ENCODE data around the gene RAET1G. TPM values are rescaled to one million over a fixed set of nuclear protein-coding genes. Genes with fewer than 3 reads are reported as not detected.

RAET1G gene
- total RNA-seq, 1 experiment from 2014 or later: 1.5 TPM

GRCh38 chr6:149918151-149918905 is 4.6 kb downstream of the RAET1G start:
- TF ChIP-seq EZH2 (IDR thresholded peaks at IDR 0.05; ENCODE audit: low read length, unreplicated experiment): no peak
- ATAC-seq (no peak), DNase-seq (no peak)
- no peaks in the 10 kb centered on the region for H3F3A ChIP-seq (ENCODE audit: low read length, unreplicated experiment)
- no peaks in the 10 kb centered on the region for H4K20me1 ChIP-seq (ENCODE audit: low read length)
- H3K27ac ChIP-seq (ENCODE audit: low read length): no peak overlapping the region
- peaks cover 2% of the 10 kb centered on the region; the same call in 1 of the 2 replicates for H3K4me1 ChIP-seq (ENCODE audit: insufficient read depth, low read length)
- no peaks in the 10 kb centered on the region for H3K36me3 ChIP-seq (ENCODE audit: low read depth, low read length)
- no peaks in the 10 kb centered on the region for H3K9me2 ChIP-seq (replicated peaks; ENCODE audit: low read length)
- H3K9ac ChIP-seq (ENCODE audit: low read length): no peak overlapping the region
- H3K4me2 ChIP-seq (ENCODE audit: low read length): no peak overlapping the region
- intact Hi-C loops (cut with micrococcal nuclease): no loop called here
- no TSS peak for BruUV-seq (replicated peaks)
- no peak overlapping the region for H3K4me3 ChIP-seq (ENCODE audit: low read length)
- ChIA-PET CTCF (no interaction called here), POLR2A (ENCODE audit: unreplicated experiment) (no interaction called here)
- no peaks in the 10 kb centered on the region for H3K79me2 ChIP-seq (ENCODE audit: low read length)
- H3K9me3 ChIP-seq (ENCODE audit: low read length): no peaks in the 10 kb centered on the region
- no peak overlapping the region for H2AFZ ChIP-seq (ENCODE audit: low read length)
- no peaks in the 10 kb centered on the region for H3K27me3 ChIP-seq (ENCODE audit: low read length)

- Histone ChIP-seq H4K20me1 (ENCODE audit: low read length) (no peaks in the 10 kb centered on the region), H3K36me3 (ENCODE audit: low read depth, low read length) (no peaks in the 10 kb centered on the region), H3K79me2 (ENCODE audit: low read length) (no peaks in the 10 kb centered on the region), H3K4me1 (ENCODE audit: insufficient read depth, low read length) (no peaks in the 10 kb centered on the region), H3K4me3 (ENCODE audit: low read length) (no peak overlapping the region), H3K9ac (ENCODE audit: low read length) (no peak overlapping the region), H3K9me3 (ENCODE audit: low read length) (no peaks in the 10 kb centered on the region), H3K4me2 (ENCODE audit: low read length) (no peak overlapping the region), H3K27me3 (ENCODE audit: low read length) (no peaks in the 10 kb centered on the region), H3K27ac (ENCODE audit: low read length) (no peak overlapping the region), H2AFZ (ENCODE audit: low read length) (no peak overlapping the region), H3K9me2 (replicated peaks; ENCODE audit: low read length) (no peaks in the 10 kb centered on the region), H3F3A (ENCODE audit: low read length, unreplicated experiment) (no peaks in the 10 kb centered on the region)
- ChIA-PET CTCF (no interaction called here), POLR2A (ENCODE audit: unreplicated experiment) (no interaction called here)
- TF ChIP-seq EZH2phosphoT487 (IDR thresholded peaks at IDR 0.05; ENCODE audit: borderline replicate concordance, low read length) (no peak), EZH2 (IDR thresholded peaks at IDR 0.05; ENCODE audit: low read length, unreplicated experiment) (no peak), CTCF (conservative IDR thresholded peaks at IDR 0.05; ENCODE audit: low read depth, low read length) (no peak)
- intact Hi-C loops (cut with micrococcal nuclease): no loop called here
- DNase-seq (no peak), ATAC-seq (no peak)
- no TSS peak for BruUV-seq (replicated peaks)
These were observed 5.2 kb downstream of the RAET1G start for GRCh38 chr6:149917679-149918078.

- CTCF ChIA-PET: no interaction called here
These were observed 6.7 kb downstream of the RAET1G start for GRCh38 chr6:149915970-149916865.

More at GRCh38 chr6:149915970-149916865, 6.7 kb downstream of the RAET1G start:
- ATAC-seq: no peak
- TF ChIP-seq CTCF (conservative IDR thresholded peaks at IDR 0.05; ENCODE audit: low read depth, low read length) (no peak), EZH2 (IDR thresholded peaks at IDR 0.05; ENCODE audit: low read length, unreplicated experiment) (no peak), EZH2phosphoT487 (IDR thresholded peaks at IDR 0.05; ENCODE audit: borderline replicate concordance, low read length) (no peak)
- no TSS peak for BruUV-seq (replicated peaks)
- no peaks in the 10 kb centered on the region for H3K27me3 ChIP-seq (ENCODE audit: low read length)
- H4K20me1 ChIP-seq (ENCODE audit: low read length): no peaks in the 10 kb centered on the region
- H3K36me3 ChIP-seq (ENCODE audit: low read depth, low read length): no peaks in the 10 kb centered on the region
- no peak overlapping the region for H3K9ac ChIP-seq (ENCODE audit: low read length)
- POLR2A ChIA-PET (ENCODE audit: unreplicated experiment): no interaction called here
- no peaks in the 10 kb centered on the region for H3K9me2 ChIP-seq (replicated peaks; ENCODE audit: low read length)
- H3K4me3 ChIP-seq (ENCODE audit: low read length): no peak overlapping the region
- H3K4me1 ChIP-seq (ENCODE audit: insufficient read depth, low read length): no peaks in the 10 kb centered on the region
- no peak overlapping the region for H3K4me2 ChIP-seq (ENCODE audit: low read length)
- H3K9me3 ChIP-seq (ENCODE audit: low read length): no peaks in the 10 kb centered on the region
- no peaks in the 10 kb centered on the region for H3K79me2 ChIP-seq (ENCODE audit: low read length)
- H2AFZ ChIP-seq (ENCODE audit: low read length): no peak overlapping the region
- no peak for DNase-seq
- no peak overlapping the region for H3K27ac ChIP-seq (ENCODE audit: low read length)
- intact Hi-C loops (cut with micrococcal nuclease): no loop called here
- H3F3A ChIP-seq (ENCODE audit: low read length, unreplicated experiment): no peaks in the 10 kb centered on the region

Data from PC-3 (cell line).